ENCODE data around the gene SERTAD4. TPM values are rescaled to one million over a fixed set of nuclear protein-coding genes. Genes with fewer than 3 reads are reported as not detected.

Gene SERTAD4
- total and polyA plus RNA-seq, 7 experiments from 2014 or later, result not detected

DNA sequence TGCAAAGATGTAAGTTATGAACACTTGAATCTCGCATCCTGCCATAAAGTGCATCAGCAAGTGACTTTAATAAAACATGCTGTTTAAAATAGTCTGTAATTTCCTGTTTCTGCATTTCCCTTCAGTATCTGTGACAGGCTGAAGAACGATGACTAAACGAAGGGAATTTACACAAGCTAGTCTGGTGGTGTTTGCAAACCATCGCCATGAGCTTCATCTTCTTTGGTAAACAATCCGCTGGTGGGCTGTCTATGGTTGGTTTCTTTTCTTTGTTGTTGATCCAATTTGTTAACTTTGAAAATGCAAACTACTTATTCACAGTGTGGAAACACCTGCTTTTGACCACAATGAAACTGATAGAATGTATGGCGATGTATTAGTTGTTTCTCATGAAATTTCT is 13.9 kb downstream of the SERTAD4 start:
- H3K27ac ChIP-seq (ENCODE audit: low read depth, low read length), result no peak overlapping the region
- H3K4me3 Mint-ChIP-seq, result no peak overlapping the region
- peaks cover 0 to 15% (median 4%) of the 10 kb centered on the region in 7 donors for H3K4me1 Mint-ChIP-seq
- no peak overlapping the region for H3K4me3 ChIP-seq (ENCODE audit: low read length)
- H3K9me3 ChIP-seq (ENCODE audit: control insufficient read depth in 2 of 3, low read length in 3 of 3), result no peaks in the 10 kb centered on the region
- no peaks in the 10 kb centered on the region for H3K36me3 ChIP-seq (ENCODE audit: control insufficient read depth in 2 of 3, insufficient read depth in 3 of 3, low read length in 3 of 3)
- intact Hi-C loops (cut with micrococcal nuclease), result no loop called here
- no peaks in the 10 kb centered on the region for H3K4me1 ChIP-seq (ENCODE audit: control insufficient read depth in 2 of 2, insufficient read depth in 2 of 2, low read length in 2 of 2)
- H3K9me3 Mint-ChIP-seq, result peaks cover 0 to 3% (median 0%) of the 10 kb centered on the region in 11 donors
- ChIA-PET CTCF (no interaction called here), POLR2A (no interaction called here)
- ATAC-seq (no peak), DNase-seq (no peak)
- peaks cover 0 to 7% of the 10 kb centered on the region in 2 donors for H3K27me3 ChIP-seq (ENCODE audit: control insufficient read depth in 2 of 2, insufficient read depth in 2 of 2, low read length in 2 of 2)
- no peak overlapping the region for H3K27ac Mint-ChIP-seq
- peaks cover 0 to 5% (median 0%) of the 10 kb centered on the region in 5 donors for H3K36me3 Mint-ChIP-seq
- H3K27me3 Mint-ChIP-seq, result peaks cover 53 to 79% (median 70%) of the 10 kb centered on the region in 5 donors

- no peak for ATAC-seq
- no peak overlapping the region for H3K4me3 ChIP-seq (ENCODE audit: low read length)
- CTCF ChIA-PET, result no interaction called here
- POLR2A ChIA-PET, result no interaction called here
- H3K36me3 ChIP-seq (ENCODE audit: control insufficient read depth in 2 of 3, insufficient read depth in 3 of 3, low read length in 3 of 3), result no peaks in the 10 kb centered on the region
- intact Hi-C loops (cut with micrococcal nuclease), result no loop called here
- no peak for DNase-seq
- no peaks in the 10 kb centered on the region for H3K4me1 ChIP-seq (ENCODE audit: control insufficient read depth in 2 of 2, insufficient read depth in 2 of 2, low read length in 2 of 2)
- Mint-ChIP-seq H3K36me3 (no peaks in the 10 kb centered on the region), H3K9me3 (peaks cover 0 to 1% (median 0%) of the 10 kb centered on the region in 11 donors), H3K27me3 (peaks cover 52 to 79% (median 60%) of the 10 kb centered on the region in 5 donors), H3K4me1 (peaks cover 4 to 18% (median 11%) of the 10 kb centered on the region in 7 donors), H3K4me3 (no peak overlapping the region), H3K27ac (no peak overlapping the region)
- H3K9me3 ChIP-seq (ENCODE audit: control insufficient read depth in 2 of 3, low read length in 3 of 3), result no peaks in the 10 kb centered on the region
- H3K27ac ChIP-seq (ENCODE audit: low read depth, low read length), result no peak overlapping the region
- H3K27me3 ChIP-seq (ENCODE audit: control insufficient read depth in 2 of 2, insufficient read depth in 2 of 2, low read length in 2 of 2), result peaks cover 4 to 7% of the 10 kb centered on the region in 2 donors
Observed at GRCh38 chr1:210248341-210248740, 15.7 kb downstream of the SERTAD4 start.

GRCh38 chr1:210250665-210250997 is 18.0 kb downstream of the SERTAD4 start:
- Histone ChIP-seq H3K9me3 (ENCODE audit: control insufficient read depth in 2 of 3, low read length in 3 of 3) (no peaks in the 10 kb centered on the region), H3K27ac (ENCODE audit: low read depth, low read length) (no peak overlapping the region), H3K4me3 (ENCODE audit: low read length) (no peak overlapping the region), H3K4me1 (ENCODE audit: control insufficient read depth in 2 of 2, insufficient read depth in 2 of 2, low read length in 2 of 2) (no peaks in the 10 kb centered on the region), H3K36me3 (ENCODE audit: control insufficient read depth in 2 of 3, insufficient read depth in 3 of 3, low read length in 3 of 3) (no peaks in the 10 kb centered on the region), H3K27me3 (ENCODE audit: control insufficient read depth in 2 of 2, insufficient read depth in 2 of 2, low read length in 2 of 2) (peaks cover 4 to 7% of the 10 kb centered on the region in 2 donors)
- no peak overlapping the region for H3K27ac Mint-ChIP-seq
- POLR2A ChIA-PET, result no interaction called here
- DNase-seq (no peak), ATAC-seq (peak; percentile 33)
- no peaks in the 10 kb centered on the region for H3K36me3 Mint-ChIP-seq
- CTCF ChIA-PET, result no interaction called here
- H3K27me3 Mint-ChIP-seq, result peaks cover 60 to 86% (median 67%) of the 10 kb centered on the region in 5 donors
- peaks cover 11 to 25% (median 16%) of the 10 kb centered on the region in 7 donors for H3K4me1 Mint-ChIP-seq
- H3K4me3 Mint-ChIP-seq, result peak overlapping the region in 8 of 10 donors; percentile 14 to 80 (median 62)
- H3K9me3 Mint-ChIP-seq, result peaks cover 0 to 1% (median 0%) of the 10 kb centered on the region in 11 donors
- intact Hi-C loops (cut with micrococcal nuclease), result no loop called here

- peaks cover 0 to 1% (median 0%) of the 10 kb centered on the region in 11 donors for H3K9me3 Mint-ChIP-seq
- intact Hi-C loops (cut with micrococcal nuclease), result no loop called here
Observed at GRCh38 chr1:210250998-210251679, 18.5 kb downstream of the SERTAD4 start.

GRCh38 chr1:210251680-210252490 is 19.3 kb downstream of the SERTAD4 start:
- ATAC-seq, result peak; percentile 6
- Histone ChIP-seq H3K9me3 (ENCODE audit: control insufficient read depth in 2 of 3, low read length in 3 of 3) (no peaks in the 10 kb centered on the region), H3K4me3 (ENCODE audit: low read length) (no peak overlapping the region), H3K36me3 (ENCODE audit: control insufficient read depth in 2 of 3, insufficient read depth in 3 of 3, low read length in 3 of 3) (no peaks in the 10 kb centered on the region), H3K27me3 (ENCODE audit: control insufficient read depth in 2 of 2, insufficient read depth in 2 of 2, low read length in 2 of 2) (peaks cover 4 to 7% of the 10 kb centered on the region in 2 donors), H3K27ac (ENCODE audit: low read depth, low read length) (no peak overlapping the region), H3K4me1 (ENCODE audit: control insufficient read depth in 2 of 2, insufficient read depth in 2 of 2, low read length in 2 of 2) (no peaks in the 10 kb centered on the region)
- no peak for DNase-seq
- intact Hi-C loops (cut with micrococcal nuclease), result no loop called here
- Mint-ChIP-seq H3K9me3 (peaks cover 0 to 1% (median 0%) of the 10 kb centered on the region in 11 donors), H3K36me3 (no peaks in the 10 kb centered on the region), H3K27me3 (peaks cover 55 to 75% (median 64%) of the 10 kb centered on the region in 5 donors), H3K27ac (no peak overlapping the region), H3K4me1 (peaks cover 7 to 25% (median 13%) of the 10 kb centered on the region in 7 donors), H3K4me3 (peak overlapping the region in 9 of 10 donors; percentile 47 to 81 (median 78))
- POLR2A ChIA-PET, result no interaction called here
- CTCF ChIA-PET, result no interaction called here

More at GRCh38 chr1:210250998-210251679, 18.5 kb downstream of the SERTAD4 start:
- Histone ChIP-seq H3K4me3 (ENCODE audit: low read length) (no peak overlapping the region), H3K27ac (ENCODE audit: low read depth, low read length) (no peak overlapping the region), H3K9me3 (ENCODE audit: control insufficient read depth in 2 of 3, low read length in 3 of 3) (no peaks in the 10 kb centered on the region), H3K4me1 (ENCODE audit: control insufficient read depth in 2 of 2, insufficient read depth in 2 of 2, low read length in 2 of 2) (no peaks in the 10 kb centered on the region), H3K27me3 (ENCODE audit: control insufficient read depth in 2 of 2, insufficient read depth in 2 of 2, low read length in 2 of 2) (peaks cover 4 to 7% of the 10 kb centered on the region in 2 donors), H3K36me3 (ENCODE audit: control insufficient read depth in 2 of 3, insufficient read depth in 3 of 3, low read length in 3 of 3) (no peaks in the 10 kb centered on the region)
- ChIA-PET POLR2A (no interaction called here), CTCF (no interaction called here)
- H3K36me3 Mint-ChIP-seq, result no peaks in the 10 kb centered on the region
- no peak for DNase-seq
- peak; percentile 31 for ATAC-seq
- peaks cover 11 to 25% (median 13%) of the 10 kb centered on the region in 7 donors for H3K4me1 Mint-ChIP-seq
- no peak overlapping the region for H3K27ac Mint-ChIP-seq
- peaks cover 62 to 82% (median 69%) of the 10 kb centered on the region in 5 donors for H3K27me3 Mint-ChIP-seq
- peak overlapping the region in 8 of 10 donors; percentile 34 to 80 (median 62) for H3K4me3 Mint-ChIP-seq

DNA sequence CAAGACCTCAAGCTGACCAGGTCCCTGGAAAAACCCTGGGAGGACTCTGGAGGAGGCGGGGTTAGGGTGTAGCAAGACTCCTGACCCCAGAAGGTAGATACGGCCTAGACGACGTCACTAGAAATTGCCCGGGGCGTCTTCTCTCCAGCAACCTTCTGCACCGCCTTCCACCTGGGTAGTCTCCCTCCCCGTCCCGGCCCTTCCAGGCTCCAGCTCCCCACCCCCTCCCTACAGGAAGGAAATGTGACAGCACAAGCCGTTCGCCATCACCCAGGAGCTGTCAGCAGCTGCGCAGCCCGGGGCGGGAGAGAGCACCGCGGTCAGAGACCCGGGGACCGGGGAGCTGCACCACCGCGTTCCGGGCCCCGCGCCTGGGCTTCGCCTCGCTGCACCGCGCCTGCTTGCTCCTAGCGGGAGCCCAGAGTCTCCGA is 20.0 kb downstream of the SERTAD4 start:
- intact Hi-C loops (cut with micrococcal nuclease), result no loop called here
- ATAC-seq, result no peak
- H3K4me1 Mint-ChIP-seq, result peaks cover 7 to 25% (median 13%) of the 10 kb centered on the region in 7 donors
- H3K27me3 Mint-ChIP-seq, result peaks cover 48 to 67% (median 60%) of the 10 kb centered on the region in 5 donors
- H3K9me3 Mint-ChIP-seq, result peaks cover 0 to 1% (median 0%) of the 10 kb centered on the region in 11 donors
- peak overlapping the region in 6 of 10 donors; percentile 10 to 81 (median 60) for H3K4me3 Mint-ChIP-seq
- POLR2A ChIA-PET, result no interaction called here
- peaks cover 4 to 7% of the 10 kb centered on the region in 2 donors for H3K27me3 ChIP-seq (ENCODE audit: control insufficient read depth in 2 of 2, insufficient read depth in 2 of 2, low read length in 2 of 2)
- H3K27ac ChIP-seq (ENCODE audit: low read depth, low read length), result no peak overlapping the region
- no peak overlapping the region for H3K27ac Mint-ChIP-seq
- no peaks in the 10 kb centered on the region for H3K9me3 ChIP-seq (ENCODE audit: control insufficient read depth in 2 of 3, low read length in 3 of 3)
- H3K4me3 ChIP-seq (ENCODE audit: low read length), result no peak overlapping the region
- CTCF ChIA-PET, result no interaction called here
- H3K36me3 Mint-ChIP-seq, result no peaks in the 10 kb centered on the region
- H3K36me3 ChIP-seq (ENCODE audit: control insufficient read depth in 2 of 3, insufficient read depth in 3 of 3, low read length in 3 of 3), result no peaks in the 10 kb centered on the region
- H3K4me1 ChIP-seq (ENCODE audit: control insufficient read depth in 2 of 2, insufficient read depth in 2 of 2, low read length in 2 of 2), result no peaks in the 10 kb centered on the region
- no peak for DNase-seq
